ENCODE results near the gene WDR86.

Gene WDR86

GRCh38 chr7:151338809-151339208 lies 71.0 kb downstream of the WDR86 start:
- Histone ChIP-seq H3K9me2 (replicated peaks; ENCODE audit: low read depth, low read length) (no peaks in the 10 kb centered on the region), H3K27me3 (ENCODE audit: insufficient read depth, low read length, poor library complexity, severe bottlenecking) (no peaks in the 10 kb centered on the region), H3K79me2 (ENCODE audit: insufficient read depth, low read length) (peaks cover 19% of the 10 kb centered on the region), H3K4me2 (ENCODE audit: low read depth, low read length, poor library complexity, severe bottlenecking) (no peak overlapping the region), H3K9me3 (ENCODE audit: insufficient read depth, low read depth, low read length) (no peaks in the 10 kb centered on the region), H4K20me1 (ENCODE audit: insufficient read depth, low read length, poor library complexity, severe bottlenecking) (peaks cover 19% of the 10 kb centered on the region), H3K4me3 (ENCODE audit: low read length, poor library complexity, severe bottlenecking) (no peak overlapping the region), H3F3A (ENCODE audit: low read depth) (peaks cover 9% of the 10 kb centered on the region; the same call in 1 of the 2 replicates), H2AFZ (ENCODE audit: low read length) (no peak overlapping the region), H3K4me1 (ENCODE audit: insufficient read depth, low read length, poor library complexity, severe bottlenecking) (peaks cover 14% of the 10 kb centered on the region), H3K9ac (ENCODE audit: low read depth, low read length, poor library complexity, severe bottlenecking) (no peak overlapping the region), H3K36me3 (ENCODE audit: insufficient read depth, low read length) (no peaks in the 10 kb centered on the region)
- TF ChIP-seq CTCF (conservative IDR thresholded peaks at IDR 0.05; ENCODE audit: low read length) (no peak), EZH2phosphoT487 (IDR thresholded peaks at IDR 0.05; ENCODE audit: borderline replicate concordance) (no peak)

- Histone ChIP-seq H2AFZ (ENCODE audit: low read length) (no peak overlapping the region), H3K9me3 (ENCODE audit: insufficient read depth, low read depth, low read length) (no peaks in the 10 kb centered on the region), H3K79me2 (ENCODE audit: insufficient read depth, low read length) (peaks cover 4% of the 10 kb centered on the region), H3K4me3 (ENCODE audit: low read length, poor library complexity, severe bottlenecking) (no peak overlapping the region), H3K9ac (ENCODE audit: low read depth, low read length, poor library complexity, severe bottlenecking) (no peak overlapping the region), H4K20me1 (ENCODE audit: insufficient read depth, low read length, poor library complexity, severe bottlenecking) (peaks cover 5% of the 10 kb centered on the region), H3F3A (ENCODE audit: low read depth) (peaks cover 9% of the 10 kb centered on the region; the same call in 1 of the 2 replicates), H3K4me1 (ENCODE audit: insufficient read depth, low read length, poor library complexity, severe bottlenecking) (no peaks in the 10 kb centered on the region), H3K27me3 (ENCODE audit: insufficient read depth, low read length, poor library complexity, severe bottlenecking) (no peaks in the 10 kb centered on the region), H3K4me2 (ENCODE audit: low read depth, low read length, poor library complexity, severe bottlenecking) (no peak overlapping the region), H3K9me2 (replicated peaks; ENCODE audit: low read depth, low read length) (no peaks in the 10 kb centered on the region), H3K36me3 (ENCODE audit: insufficient read depth, low read length) (no peaks in the 10 kb centered on the region)
- no peak for TF ChIP-seq EZH2phosphoT487 (IDR thresholded peaks at IDR 0.05; ENCODE audit: borderline replicate concordance)
- no peak for TF ChIP-seq CTCF (conservative IDR thresholded peaks at IDR 0.05; ENCODE audit: low read length)
These were observed 72.5 kb downstream of the WDR86 start for GRCh38 chr7:151337346-151337745.

GRCh38 chr7:151336027-151336708 lies 73.7 kb downstream of the WDR86 start:
- Histone ChIP-seq H3K4me2 (ENCODE audit: low read depth, low read length, poor library complexity, severe bottlenecking) (no peak overlapping the region), H3K79me2 (ENCODE audit: insufficient read depth, low read length) (no peaks in the 10 kb centered on the region), H3K36me3 (ENCODE audit: insufficient read depth, low read length) (no peaks in the 10 kb centered on the region), H3F3A (ENCODE audit: low read depth) (peaks cover 9% of the 10 kb centered on the region; the same call in 1 of the 2 replicates), H3K4me3 (ENCODE audit: low read length, poor library complexity, severe bottlenecking) (no peak overlapping the region), H2AFZ (ENCODE audit: low read length) (no peak overlapping the region), H3K27me3 (ENCODE audit: insufficient read depth, low read length, poor library complexity, severe bottlenecking) (no peaks in the 10 kb centered on the region), H3K4me1 (ENCODE audit: insufficient read depth, low read length, poor library complexity, severe bottlenecking) (no peaks in the 10 kb centered on the region), H3K9me2 (replicated peaks; ENCODE audit: low read depth, low read length) (no peaks in the 10 kb centered on the region), H4K20me1 (ENCODE audit: insufficient read depth, low read length, poor library complexity, severe bottlenecking) (no peaks in the 10 kb centered on the region), H3K9me3 (ENCODE audit: insufficient read depth, low read depth, low read length) (no peaks in the 10 kb centered on the region), H3K9ac (ENCODE audit: low read depth, low read length, poor library complexity, severe bottlenecking) (no peak overlapping the region)
- no peak for TF ChIP-seq EZH2phosphoT487 (IDR thresholded peaks at IDR 0.05; ENCODE audit: borderline replicate concordance)
- no peak for TF ChIP-seq CTCF (conservative IDR thresholded peaks at IDR 0.05; ENCODE audit: low read length)
